ENCODE results near the gene TMEM150A.

Gene TMEM150A

GRCh38 chr2:85577386-85578242 lies 24.9 kb downstream of the TMEM150A start, which contains the start of gene VAMP8:
TSS of gene VAMP8 (plus strand) at chr2:85577586. CDS start at chr2:85577647, 61 bp downstream.
- Mint-ChIP-seq H3K27ac (peak within 1 kb of the TSS; percentile 99), H3K27me3 (ENCODE audit: low read depth, poor library complexity) (peaks cover 14% of the 10 kb centered on the region), H3K4me3 (peak within 1 kb of the TSS; percentile 70), H3K4me1 (peaks cover 58% of the 10 kb centered on the region), H3K36me3 (ENCODE audit: low read depth) (peaks cover 6% of the 10 kb centered on the region), H3K9me3 (no peaks in the 10 kb centered on the region)
- DNase-seq, result peak; percentile 37
- TF ChIP-seq CTCF (IDR thresholded peaks at IDR 0.05), result no peak

GRCh38 chr2:85577063-85577385 lies 25.5 kb downstream of the TMEM150A start:
- peak overlapping the region; percentile 70 for H3K4me3 Mint-ChIP-seq
- H3K4me1 Mint-ChIP-seq, result peaks cover 53% of the 10 kb centered on the region
- peak overlapping the region; percentile 92 for H3K27ac Mint-ChIP-seq

GRCh38 chr2:85575739-85576138 lies 26.8 kb downstream of the TMEM150A start:
- H3K27me3 Mint-ChIP-seq (ENCODE audit: low read depth, poor library complexity), result peaks cover 27% of the 10 kb centered on the region
- no peaks in the 10 kb centered on the region for H3K36me3 Mint-ChIP-seq (ENCODE audit: low read depth)
- no peak overlapping the region for H3K27ac Mint-ChIP-seq
- no peak for TF ChIP-seq CTCF (IDR thresholded peaks at IDR 0.05)
- no peak overlapping the region for H3K4me3 Mint-ChIP-seq
- H3K4me1 Mint-ChIP-seq, result peaks cover 45% of the 10 kb centered on the region
- no peaks in the 10 kb centered on the region for H3K9me3 Mint-ChIP-seq
- no peak for DNase-seq

More at GRCh38 chr2:85577063-85577385, 25.5 kb downstream of the TMEM150A start:
- Mint-ChIP-seq H3K36me3 (ENCODE audit: low read depth) (peaks cover 6% of the 10 kb centered on the region), H3K27me3 (ENCODE audit: low read depth, poor library complexity) (peaks cover 19% of the 10 kb centered on the region), H3K9me3 (no peaks in the 10 kb centered on the region)
- no peak for DNase-seq
- TF ChIP-seq CTCF (IDR thresholded peaks at IDR 0.05), result no peak

GRCh38 chr2:85566265-85566664 lies 36.2 kb downstream of the TMEM150A start:
- no peak overlapping the region for H3K4me3 Mint-ChIP-seq
- H3K36me3 Mint-ChIP-seq (ENCODE audit: low read depth), result no peaks in the 10 kb centered on the region
- no peak for DNase-seq
- no peaks in the 10 kb centered on the region for H3K9me3 Mint-ChIP-seq
- no peak overlapping the region for H3K27ac Mint-ChIP-seq
- peaks cover 21% of the 10 kb centered on the region for H3K27me3 Mint-ChIP-seq (ENCODE audit: low read depth, poor library complexity)
- TF ChIP-seq CTCF (IDR thresholded peaks at IDR 0.05), result no peak
- peaks cover 5% of the 10 kb centered on the region for H3K4me1 Mint-ChIP-seq

GRCh38 chr2:85564144-85564563 lies 38.3 kb downstream of the TMEM150A start:
- no peak overlapping the region for H3K4me3 Mint-ChIP-seq
- H3K9me3 Mint-ChIP-seq, result no peaks in the 10 kb centered on the region
- no peak overlapping the region for H3K27ac Mint-ChIP-seq
- no peak for DNase-seq
- H3K36me3 Mint-ChIP-seq (ENCODE audit: low read depth), result no peaks in the 10 kb centered on the region
- no peak for TF ChIP-seq CTCF (IDR thresholded peaks at IDR 0.05)
- peaks cover 25% of the 10 kb centered on the region for H3K4me1 Mint-ChIP-seq
- peaks cover 7% of the 10 kb centered on the region for H3K27me3 Mint-ChIP-seq (ENCODE audit: low read depth, poor library complexity)

Data from nephron progenitor cell (in vitro differentiated cells).